ENCODE data around the gene MYO3B. TPM values are rescaled to one million over a fixed set of nuclear protein-coding genes. Genes with fewer than 3 reads are reported as not detected.

Gene MYO3B
- polyA plus RNA-seq, 4 donors: 7.9 to 9.3 (median 8.7) TPM

DNA sequence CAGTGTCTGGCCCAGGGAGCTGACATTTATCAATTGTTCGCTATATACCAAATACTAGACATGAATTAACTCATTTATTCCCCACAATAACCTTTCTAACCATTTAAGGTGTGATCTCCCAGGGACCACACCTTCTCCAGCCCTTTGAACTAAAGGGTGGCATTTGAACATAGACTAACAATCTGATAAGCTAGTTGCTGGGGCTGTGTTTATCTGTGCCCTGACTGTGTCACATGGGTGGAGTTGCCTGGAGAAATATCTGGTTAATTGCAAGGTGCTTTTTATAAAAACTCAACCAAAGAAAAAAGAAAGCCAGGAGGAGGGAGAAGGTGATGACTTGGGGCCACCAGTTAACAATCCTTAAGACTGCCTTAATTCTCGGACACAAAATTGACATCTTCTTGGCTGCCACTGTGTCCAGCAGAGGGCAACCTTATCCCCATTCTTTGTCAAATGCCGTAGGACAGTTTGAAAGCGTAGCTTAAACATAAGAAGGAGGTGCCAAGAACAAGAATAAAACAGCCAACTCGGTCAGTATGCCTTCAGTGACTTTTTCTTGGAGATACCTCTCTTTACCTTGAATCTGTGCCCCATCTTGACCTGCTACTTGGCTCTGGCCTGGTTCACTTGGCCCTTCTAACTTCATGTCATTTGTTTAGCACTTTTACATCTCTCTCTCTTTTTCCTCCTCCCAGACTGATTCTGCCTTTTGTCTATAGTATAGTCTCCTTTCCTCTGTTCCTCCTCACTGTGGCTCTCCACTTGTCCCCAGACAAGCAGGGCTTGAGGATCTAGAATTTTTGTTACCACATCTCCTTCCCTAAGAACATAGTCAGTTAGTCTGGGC, 183.4 kb downstream of the MYO3B start:
- peak in 3 of 4 donors; percentile 15 to 50 (median 23) for DNase-seq (ENCODE audit: low read depth in 4 of 4, low spot score in 2 of 4)

DNA sequence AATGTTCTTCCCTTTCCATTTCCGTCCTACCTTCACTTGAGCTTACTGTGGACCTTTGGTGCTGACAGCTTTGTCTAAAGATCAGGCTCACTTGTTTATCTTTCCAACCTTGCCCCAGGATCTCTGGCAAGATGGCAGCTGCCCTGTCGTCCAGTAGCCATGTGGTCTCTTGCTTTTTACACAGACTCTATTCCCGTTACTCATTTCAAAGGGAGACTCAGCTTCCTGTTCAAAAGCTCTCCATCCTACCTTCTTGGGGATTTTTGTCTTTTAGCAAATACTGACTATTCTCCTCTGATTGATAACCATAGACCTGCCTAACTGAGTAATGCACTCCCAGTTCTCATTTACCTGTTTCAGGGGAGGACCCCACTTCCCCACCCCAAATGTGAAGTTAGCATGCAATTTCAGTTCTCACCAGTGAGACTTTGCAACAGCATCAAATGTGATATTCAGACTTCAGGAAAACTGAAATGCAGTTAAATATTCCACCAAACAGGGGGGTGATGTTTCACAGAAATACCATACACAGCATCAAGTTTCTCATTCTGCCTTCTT, 184.4 kb downstream of the MYO3B start:
- DNase-seq (ENCODE audit: low read depth in 4 of 4, low spot score in 2 of 4): no peak

DNA sequence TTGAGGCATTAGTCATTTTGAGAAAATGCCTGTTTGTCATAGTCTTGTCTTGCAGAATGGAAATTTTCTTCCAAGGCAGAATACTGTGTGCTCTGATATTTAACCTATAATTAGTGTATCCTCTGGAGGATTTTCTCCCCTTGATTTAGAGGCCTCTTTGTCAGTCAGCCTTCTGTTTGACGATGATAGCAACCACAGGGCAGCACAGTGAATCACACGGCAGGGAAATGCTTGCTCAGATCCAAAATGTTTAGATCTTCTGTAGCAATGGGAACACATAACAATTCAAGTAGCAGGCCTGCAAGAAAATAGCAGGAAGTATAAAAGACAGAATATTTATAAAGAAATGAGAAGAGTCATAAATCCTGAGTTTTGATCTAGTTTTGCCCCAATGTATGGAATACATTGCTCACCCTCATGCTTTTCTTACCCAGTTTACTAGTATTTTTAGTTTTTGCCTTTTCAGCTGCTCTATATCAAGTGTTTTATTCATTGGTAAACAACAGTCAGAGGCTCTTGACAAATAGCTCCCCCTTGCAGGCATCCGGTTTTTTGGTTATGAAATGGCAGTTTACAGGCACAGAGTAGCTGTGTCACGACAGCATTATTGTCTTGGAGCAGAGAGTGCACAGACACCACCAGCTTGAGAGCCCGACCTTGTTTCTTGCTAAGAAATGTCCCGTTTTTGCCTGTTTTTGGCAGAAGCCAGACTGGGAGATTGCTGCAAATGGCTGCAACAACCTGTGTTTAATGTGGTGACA, 185.1 kb downstream of the MYO3B start:
- DNase-seq (ENCODE audit: low read depth in 4 of 4, low spot score in 2 of 4): no peak

- DNase-seq (ENCODE audit: low read depth in 4 of 4, low spot score in 2 of 4): no peak
Observed at GRCh38 chr2:170365003-170365402, 187.1 kb downstream of the MYO3B start.

GRCh38 chr2:170365686-170366085, 187.7 kb downstream of the MYO3B start:
- no peak for DNase-seq (ENCODE audit: low read depth in 4 of 4, low spot score in 2 of 4)

GRCh38 chr2:170368370-170368769, 190.4 kb downstream of the MYO3B start:
- no peak for DNase-seq (ENCODE audit: low read depth in 4 of 4, low spot score in 2 of 4)

GRCh38 chr2:170369228-170369627, 191.3 kb downstream of the MYO3B start:
- DNase-seq (ENCODE audit: low read depth in 4 of 4, low spot score in 2 of 4): no peak

GRCh38 chr2:170369894-170370293, 191.9 kb downstream of the MYO3B start:
- DNase-seq (ENCODE audit: low read depth in 4 of 4, low spot score in 2 of 4): peak in 2 of 4 donors; percentile 9 to 28

- DNase-seq (ENCODE audit: low read depth in 4 of 4, low spot score in 2 of 4): no peak
Observed at GRCh38 chr2:170371231-170371998, 193.5 kb downstream of the MYO3B start.

GRCh38 chr2:170375192-170375591, 197.2 kb downstream of the MYO3B start:
- no peak for DNase-seq (ENCODE audit: low read depth in 4 of 4, low spot score in 2 of 4)

DNA sequence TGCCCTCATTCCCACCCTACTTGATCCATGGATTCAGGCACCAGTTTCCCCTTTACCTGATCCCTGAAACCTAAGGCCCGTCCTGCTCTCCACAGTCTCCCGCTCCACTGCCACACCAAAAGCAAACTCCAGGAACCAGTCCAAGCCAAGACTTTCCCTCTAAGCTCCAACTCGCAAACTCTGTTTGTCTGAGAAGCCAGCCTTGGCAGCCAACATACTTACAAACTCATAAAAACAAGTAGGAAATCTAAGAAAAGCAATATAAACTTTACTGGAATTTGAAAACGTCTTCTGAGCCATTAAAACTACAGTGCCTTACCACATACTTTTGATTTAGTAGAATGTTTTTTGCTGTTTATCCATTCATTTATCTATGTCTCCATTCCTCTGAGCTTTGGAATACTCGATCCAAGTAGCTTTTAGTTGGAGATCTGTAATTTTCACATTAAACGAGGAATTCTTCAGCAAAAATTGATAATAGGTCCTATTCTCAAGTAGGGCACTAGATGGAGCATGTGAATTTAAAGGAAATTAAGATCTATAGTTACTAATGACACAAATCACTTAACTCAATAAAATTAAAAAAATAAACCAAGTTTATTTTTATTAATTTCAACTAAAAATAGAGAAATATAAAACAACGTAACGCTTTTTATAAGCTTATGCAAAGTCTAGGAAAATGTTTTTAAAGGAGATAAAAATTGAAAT, 199.7 kb downstream of the MYO3B start:
- no peak for DNase-seq (ENCODE audit: low read depth in 4 of 4, low spot score in 2 of 4)

- DNase-seq (ENCODE audit: low read depth in 4 of 4, low spot score in 2 of 4): no peak
Observed at GRCh38 chr2:170380267-170380666, 202.3 kb downstream of the MYO3B start.

GRCh38 chr2:170381678-170382077, 203.7 kb downstream of the MYO3B start:
- no peak for DNase-seq (ENCODE audit: low read depth in 4 of 4, low spot score in 2 of 4)

- DNase-seq (ENCODE audit: low read depth in 4 of 4, low spot score in 2 of 4): no peak
Observed at GRCh38 chr2:170386554-170386953, 208.6 kb downstream of the MYO3B start.

DNA sequence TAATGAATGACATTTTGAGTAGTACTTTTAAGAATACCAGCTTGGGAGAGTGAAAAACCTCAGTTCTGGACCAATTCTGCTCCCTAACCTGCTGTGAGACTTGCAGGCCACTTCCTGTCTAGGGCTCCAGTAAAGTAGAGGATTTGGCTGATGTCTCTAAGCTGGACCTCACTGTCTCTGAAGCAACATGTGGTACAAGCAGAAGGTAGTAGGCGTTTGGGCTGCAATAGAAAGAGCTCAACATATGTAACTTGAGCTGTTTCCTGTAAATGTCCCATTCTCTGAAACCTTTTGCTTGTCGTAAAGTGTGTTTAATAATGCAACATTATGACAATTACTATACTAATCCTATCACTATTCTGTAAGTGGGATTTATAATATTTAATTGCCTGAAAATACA, 213.1 kb downstream of the MYO3B start:
- no peak for DNase-seq (ENCODE audit: low read depth in 4 of 4, low spot score in 2 of 4)

GRCh38 chr2:170391697-170392096, 213.8 kb downstream of the MYO3B start:
- no peak for DNase-seq (ENCODE audit: low read depth in 4 of 4, low spot score in 2 of 4)

DNA sequence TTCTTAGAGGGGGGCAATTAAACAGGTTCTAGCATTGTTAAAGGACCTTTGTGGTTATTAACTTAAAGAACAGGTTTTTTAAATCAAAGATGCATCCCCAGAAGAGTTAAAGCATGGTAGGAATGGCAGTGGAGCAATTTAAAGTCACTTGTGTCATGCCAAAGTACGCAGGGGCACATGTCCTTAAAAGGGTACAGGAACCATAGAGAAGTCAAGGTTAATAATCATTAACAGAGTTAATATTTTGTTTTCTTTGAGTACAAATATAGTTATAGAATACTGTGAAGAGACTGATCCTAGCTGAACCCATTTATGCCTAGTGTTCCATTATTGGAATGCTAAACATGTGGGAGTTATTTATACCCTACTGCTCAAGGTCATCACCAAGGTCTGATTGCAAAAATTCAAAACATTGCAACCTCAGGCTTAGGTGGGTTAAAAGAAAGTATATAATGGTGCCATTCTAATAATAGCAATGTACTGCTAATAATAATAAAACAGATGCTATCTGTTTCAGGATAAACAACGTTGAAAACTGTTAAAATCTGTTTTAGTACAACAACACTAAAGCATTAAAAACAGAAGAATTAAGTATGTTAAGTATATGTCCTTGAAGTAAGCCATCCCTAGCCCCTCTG, 216.0 kb downstream of the MYO3B start:
- no peak for DNase-seq (ENCODE audit: low read depth in 4 of 4, low spot score in 2 of 4)

DNA sequence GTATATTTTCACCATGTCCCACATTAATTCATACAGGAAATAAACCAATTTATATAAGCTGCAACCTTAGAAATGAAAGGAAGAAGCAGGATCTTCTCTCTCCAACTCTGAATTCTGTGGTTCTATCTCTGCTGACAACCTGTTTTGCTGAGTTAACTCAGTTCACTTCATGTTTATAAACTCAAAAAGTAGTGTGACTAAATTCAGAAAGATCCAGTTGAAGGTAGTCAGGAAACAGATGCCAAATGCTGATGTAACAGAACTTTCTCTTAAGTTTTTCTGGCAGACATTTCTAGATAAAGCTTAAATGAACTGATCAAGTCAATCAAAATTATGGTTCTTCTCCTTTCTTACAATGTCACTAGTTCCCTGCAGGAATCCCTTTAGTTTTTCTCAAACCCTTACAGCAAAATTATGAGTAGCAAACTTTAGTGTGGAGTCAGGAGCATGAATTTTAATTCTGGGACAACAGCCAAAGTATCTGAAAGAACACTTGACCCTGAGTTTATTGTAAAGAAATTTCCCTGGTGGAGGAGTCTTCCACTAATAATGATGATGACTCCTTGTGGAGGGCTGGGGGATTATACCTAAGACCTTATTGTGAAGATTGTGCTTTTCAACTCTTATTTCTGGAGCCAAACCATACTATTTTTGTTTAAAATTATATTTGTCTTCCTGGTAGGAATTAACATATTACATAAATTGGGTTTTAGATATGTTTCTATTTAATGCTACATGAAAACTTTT, 216.9 kb downstream of the MYO3B start:
- no peak for DNase-seq (ENCODE audit: low read depth in 4 of 4, low spot score in 2 of 4)
